ENCODE data around the gene MYCT1.

GRCh38 chr6:152746172-152746553 lies 48.5 kb downstream of the MYCT1 start:
- TF ChIP-seq CTCF (conservative IDR thresholded peaks at IDR 0.05; ENCODE audit: low read depth in 2 of 2) (no peak), CREB1 (CRISPR knock-in tag; IDR thresholded peaks at IDR 0.05; ENCODE audit: low read depth) (no peak), EZH2phosphoT487 (IDR thresholded peaks at IDR 0.05; ENCODE audit: unreplicated experiment) (no peak), EZH2 (IDR thresholded peaks at IDR 0.05; ENCODE audit: low read depth, unreplicated experiment) (no peak), JUNB (IDR thresholded peaks at IDR 0.05; ENCODE audit: unreplicated experiment) (no peak)
- TF ChIP-seq, protein P1, sequence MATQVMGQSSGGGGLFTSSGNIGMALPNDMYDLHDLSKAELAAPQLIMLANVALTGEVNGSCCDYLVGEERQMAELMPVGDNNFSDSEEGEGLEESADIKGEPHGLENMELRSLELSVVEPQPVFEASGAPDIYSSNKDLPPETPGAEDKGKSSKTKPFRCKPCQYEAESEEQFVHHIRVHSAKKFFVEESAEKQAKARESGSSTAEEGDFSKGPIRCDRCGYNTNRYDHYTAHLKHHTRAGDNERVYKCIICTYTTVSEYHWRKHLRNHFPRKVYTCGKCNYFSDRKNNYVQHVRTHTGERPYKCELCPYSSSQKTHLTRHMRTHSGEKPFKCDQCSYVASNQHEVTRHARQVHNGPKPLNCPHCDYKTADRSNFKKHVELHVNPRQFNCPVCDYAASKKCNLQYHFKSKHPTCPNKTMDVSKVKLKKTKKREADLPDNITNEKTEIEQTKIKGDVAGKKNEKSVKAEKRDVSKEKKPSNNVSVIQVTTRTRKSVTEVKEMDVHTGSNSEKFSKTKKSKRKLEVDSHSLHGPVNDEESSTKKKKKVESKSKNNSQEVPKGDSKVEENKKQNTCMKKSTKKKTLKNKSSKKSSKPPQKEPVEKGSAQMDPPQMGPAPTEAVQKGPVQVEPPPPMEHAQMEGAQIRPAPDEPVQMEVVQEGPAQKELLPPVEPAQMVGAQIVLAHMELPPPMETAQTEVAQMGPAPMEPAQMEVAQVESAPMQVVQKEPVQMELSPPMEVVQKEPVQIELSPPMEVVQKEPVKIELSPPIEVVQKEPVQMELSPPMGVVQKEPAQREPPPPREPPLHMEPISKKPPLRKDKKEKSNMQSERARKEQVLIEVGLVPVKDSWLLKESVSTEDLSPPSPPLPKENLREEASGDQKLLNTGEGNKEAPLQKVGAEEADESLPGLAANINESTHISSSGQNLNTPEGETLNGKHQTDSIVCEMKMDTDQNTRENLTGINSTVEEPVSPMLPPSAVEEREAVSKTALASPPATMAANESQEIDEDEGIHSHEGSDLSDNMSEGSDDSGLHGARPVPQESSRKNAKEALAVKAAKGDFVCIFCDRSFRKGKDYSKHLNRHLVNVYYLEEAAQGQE (IDR thresholded peaks at IDR 0.05; ENCODE audit: unreplicated experiment), result no peak
